Neural cell (in vitro differentiated cells): ENCODE measurements around the gene NETO1.

ENCODE experiments used
- CTCF ChIP-seq: fragments of 450-650 bp; IDR thresholded peaks from 2 replicates; pipeline ENCODE4 v1.5.1; 2014; ENCODE audit warnings: antibody characterized with exemption, mild to moderate bottlenecking, moderate library complexity; ENCODE audit not compliant: poor library complexity, severe bottlenecking
- EP300 ChIP-seq: fragments of 450-650 bp; conservative IDR thresholded peaks from 2 replicates; pipeline ENCODE4 v1.6.1; 2014; ENCODE audit warnings: antibody characterized with exemption, mild to moderate bottlenecking, moderate library complexity; ENCODE audit not compliant: poor library complexity, severe bottlenecking
- POLR2AphosphoS5 ChIP-seq: IDR thresholded peaks from 2 replicates; pipeline ENCODE4 v1.6.1; 2012

- TF ChIP-seq CTCF (no peak), POLR2AphosphoS5 (no peak), EP300 (no peak)
Observed at GRCh38 chr18:72811047-72811446, 56.7 kb downstream of the NETO1 start.
